ENCODE measurements around the gene KRT35.

KRT35 gene

GRCh38 chr17:41481036-41481435 lies at the start of gene KRT35:
Gene KRT35, minus strand, starts transcription at chr17:41481151. Its CDS starts 54 bp downstream, at chr17:41481097.
- in situ Hi-C loops (cut with MboI; ENCODE audit: low sequenced_read_pairs): no loop called here

GRCh38 chr17:41530062-41531048 lies 49.4 kb upstream of the KRT35 start:
- in situ Hi-C loops (cut with MboI; ENCODE audit: low sequenced_read_pairs): no loop called here

- in situ Hi-C loops (cut with MboI; ENCODE audit: low sequenced_read_pairs): no loop called here
These were observed 48.6 kb upstream of the KRT35 start for GRCh38 chr17:41529491-41529915.

- in situ Hi-C loops (cut with MboI; ENCODE audit: low sequenced_read_pairs): no loop called here
These were observed 48.0 kb upstream of the KRT35 start for GRCh38 chr17:41528959-41529353.

GRCh38 chr17:41527063-41528023 lies 46.4 kb upstream of the KRT35 start:
- in situ Hi-C loops (cut with MboI; ENCODE audit: low sequenced_read_pairs): no loop called here

GRCh38 chr17:41524261-41524660 lies 43.3 kb upstream of the KRT35 start:
- in situ Hi-C loops (cut with MboI; ENCODE audit: low sequenced_read_pairs): no loop called here

GRCh38 chr17:41523787-41524186 lies 42.8 kb upstream of the KRT35 start:
- in situ Hi-C loops (cut with MboI; ENCODE audit: low sequenced_read_pairs): no loop called here

- in situ Hi-C loops (cut with MboI; ENCODE audit: low sequenced_read_pairs): no loop called here
These were observed 42.3 kb upstream of the KRT35 start for GRCh38 chr17:41523225-41523593.

- in situ Hi-C loops (cut with MboI; ENCODE audit: low sequenced_read_pairs): no loop called here
These were observed 41.6 kb upstream of the KRT35 start for GRCh38 chr17:41522301-41523224.

- in situ Hi-C loops (cut with MboI; ENCODE audit: low sequenced_read_pairs): no loop called here
These were observed 40.8 kb upstream of the KRT35 start for GRCh38 chr17:41521574-41522261.

GRCh38 chr17:41520821-41521521 lies 40.0 kb upstream of the KRT35 start:
- in situ Hi-C loops (cut with MboI; ENCODE audit: low sequenced_read_pairs): no loop called here

GRCh38 chr17:41519501-41520224 lies 38.7 kb upstream of the KRT35 start:
- in situ Hi-C loops (cut with MboI; ENCODE audit: low sequenced_read_pairs): no loop called here

- in situ Hi-C loops (cut with MboI; ENCODE audit: low sequenced_read_pairs): no loop called here
These were observed 38.0 kb upstream of the KRT35 start, which contains the start of gene KRT15 for GRCh38 chr17:41518789-41519449. Gene KRT15, minus strand, starts transcription at chr17:41518890. Its CDS starts 63 bp downstream, at chr17:41518827.

- in situ Hi-C loops (cut with MboI; ENCODE audit: low sequenced_read_pairs): no loop called here
These were observed 37.1 kb upstream of the KRT35 start for GRCh38 chr17:41518031-41518430.

GRCh38 chr17:41516830-41517283 lies 35.9 kb upstream of the KRT35 start:
- in situ Hi-C loops (cut with MboI; ENCODE audit: low sequenced_read_pairs): no loop called here

- in situ Hi-C loops (cut with MboI; ENCODE audit: low sequenced_read_pairs): no loop called here
These were observed 35.3 kb upstream of the KRT35 start for GRCh38 chr17:41516147-41516829.

- in situ Hi-C loops (cut with MboI; ENCODE audit: low sequenced_read_pairs): no loop called here
These were observed 32.2 kb upstream of the KRT35 start for GRCh38 chr17:41513168-41513547.

Data from HL-60/S4 (cell line).